HG02852 (cell line): ENCODE data around the gene BCL2L1.
A peak's percentile ranks its signal among the peaks of the same experiment; 100 is the strongest.

ENCODE experiments used
- ATAC-seq: cut with Tn5 transposase; IDR thresholded peaks from one replicate; pipeline ENCODE4 v1.9.1; 2021; ENCODE audit warnings: mild to moderate bottlenecking, moderate library complexity; ENCODE audit not compliant: unreplicated experiment

Gene BCL2L1

GRCh38 chr20:31731321-31731717, 8.7 kb upstream of the BCL2L1 start:
- no peak for ATAC-seq

DNA sequence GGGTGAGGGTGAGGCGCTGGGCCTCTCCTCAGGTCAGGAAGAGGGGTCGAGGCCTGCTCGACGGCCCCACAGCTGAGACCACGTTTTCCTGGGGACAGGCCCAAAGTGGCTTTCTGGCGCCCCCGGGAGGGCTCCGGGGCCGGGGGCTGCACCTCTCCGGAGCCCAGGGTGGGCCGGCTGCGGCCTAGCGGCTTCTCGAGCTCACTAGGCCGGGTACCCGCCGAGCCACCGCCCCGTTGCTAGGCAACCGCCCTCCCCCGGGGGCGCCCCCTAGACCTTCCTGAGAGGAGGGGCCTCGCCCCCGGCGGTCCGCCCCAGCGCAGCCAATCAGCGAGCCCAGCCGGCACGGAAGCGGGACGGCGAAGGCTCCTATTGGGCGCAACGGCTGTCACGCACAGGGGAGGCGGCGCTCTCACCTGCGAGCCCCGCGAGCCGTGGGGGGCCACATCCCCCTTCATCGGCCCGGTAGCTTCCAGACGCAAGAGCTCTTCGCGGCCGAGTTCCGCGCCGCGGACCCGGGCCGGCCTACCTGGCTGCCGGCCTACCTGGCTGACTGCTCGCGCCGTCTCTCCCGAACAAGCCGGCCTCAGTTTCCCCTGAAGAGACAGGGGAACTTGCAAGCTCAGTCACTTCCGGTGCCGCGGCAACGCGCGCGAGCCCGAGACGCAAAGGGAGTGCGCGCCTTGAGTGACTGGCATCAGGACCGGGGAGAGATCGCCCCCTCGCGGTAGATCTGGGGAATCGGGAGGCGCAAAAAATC, 831 bp upstream of the BCL2L1 start:
- ATAC-seq = peak; percentile 85

DNA sequence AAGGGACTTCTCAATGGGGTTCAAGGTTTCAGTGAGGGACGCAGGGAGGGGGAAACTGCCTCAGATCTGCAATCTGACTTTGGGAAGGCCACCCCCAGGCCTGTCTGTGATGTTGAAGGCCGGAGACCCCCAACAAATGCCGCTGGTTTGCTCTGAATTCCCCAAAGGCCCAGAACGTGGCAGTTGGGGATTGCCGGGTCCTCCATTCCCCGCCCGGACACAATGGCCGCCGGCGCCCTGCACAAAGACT, 326 bp upstream of the BCL2L1 start:
- peak; percentile 21 for ATAC-seq

- ATAC-seq = no peak
These were observed 1.0 kb downstream of the BCL2L1 start for GRCh38 chr20:31721408-31722256.

- ATAC-seq = no peak
These were observed 1.9 kb downstream of the BCL2L1 start for GRCh38 chr20:31720486-31721407.

GRCh38 chr20:31719644-31720485, 2.8 kb downstream of the BCL2L1 start:
- ATAC-seq = no peak

DNA sequence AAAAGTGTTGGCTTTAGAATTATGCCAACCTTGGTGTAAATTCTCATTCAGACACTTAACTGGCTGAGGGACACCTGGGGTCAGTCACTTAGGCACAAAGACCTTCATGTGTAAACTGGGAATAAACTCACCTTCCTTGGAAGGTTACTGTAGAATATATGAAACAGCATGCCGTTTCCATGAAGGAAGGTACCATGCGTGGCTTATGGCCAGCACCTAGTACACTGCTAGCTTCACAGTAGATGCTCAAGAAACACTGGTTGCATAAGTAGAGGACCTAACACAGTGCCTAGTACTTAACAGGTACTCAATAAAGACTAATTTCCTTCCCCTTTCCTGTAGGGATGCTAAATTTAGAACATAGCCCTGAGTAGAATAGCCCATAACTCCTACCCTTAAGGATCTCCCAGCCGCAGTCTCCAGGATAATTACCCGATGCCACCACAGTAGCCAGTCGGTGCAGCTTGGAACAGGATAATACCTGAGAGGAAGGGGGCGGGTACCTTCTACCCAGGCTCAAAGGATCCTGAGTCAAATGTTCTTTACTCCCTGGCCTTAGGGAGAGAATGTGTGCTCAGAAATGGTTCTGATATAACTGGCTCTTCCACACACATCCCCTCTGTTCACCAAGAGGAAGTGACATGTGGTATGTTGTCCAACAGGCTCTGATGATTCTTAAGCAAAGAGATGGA, 3.6 kb downstream of the BCL2L1 start:
- ATAC-seq = no peak

GRCh38 chr20:31717478-31718201, 5.0 kb downstream of the BCL2L1 start:
- ATAC-seq = peak; percentile 63

GRCh38 chr20:31716818-31717477, 5.7 kb downstream of the BCL2L1 start:
- peak; percentile 21 for ATAC-seq

GRCh38 chr20:31716351-31716750, 6.3 kb downstream of the BCL2L1 start:
- ATAC-seq = no peak

GRCh38 chr20:31715766-31716165, 6.9 kb downstream of the BCL2L1 start:
- no peak for ATAC-seq

DNA sequence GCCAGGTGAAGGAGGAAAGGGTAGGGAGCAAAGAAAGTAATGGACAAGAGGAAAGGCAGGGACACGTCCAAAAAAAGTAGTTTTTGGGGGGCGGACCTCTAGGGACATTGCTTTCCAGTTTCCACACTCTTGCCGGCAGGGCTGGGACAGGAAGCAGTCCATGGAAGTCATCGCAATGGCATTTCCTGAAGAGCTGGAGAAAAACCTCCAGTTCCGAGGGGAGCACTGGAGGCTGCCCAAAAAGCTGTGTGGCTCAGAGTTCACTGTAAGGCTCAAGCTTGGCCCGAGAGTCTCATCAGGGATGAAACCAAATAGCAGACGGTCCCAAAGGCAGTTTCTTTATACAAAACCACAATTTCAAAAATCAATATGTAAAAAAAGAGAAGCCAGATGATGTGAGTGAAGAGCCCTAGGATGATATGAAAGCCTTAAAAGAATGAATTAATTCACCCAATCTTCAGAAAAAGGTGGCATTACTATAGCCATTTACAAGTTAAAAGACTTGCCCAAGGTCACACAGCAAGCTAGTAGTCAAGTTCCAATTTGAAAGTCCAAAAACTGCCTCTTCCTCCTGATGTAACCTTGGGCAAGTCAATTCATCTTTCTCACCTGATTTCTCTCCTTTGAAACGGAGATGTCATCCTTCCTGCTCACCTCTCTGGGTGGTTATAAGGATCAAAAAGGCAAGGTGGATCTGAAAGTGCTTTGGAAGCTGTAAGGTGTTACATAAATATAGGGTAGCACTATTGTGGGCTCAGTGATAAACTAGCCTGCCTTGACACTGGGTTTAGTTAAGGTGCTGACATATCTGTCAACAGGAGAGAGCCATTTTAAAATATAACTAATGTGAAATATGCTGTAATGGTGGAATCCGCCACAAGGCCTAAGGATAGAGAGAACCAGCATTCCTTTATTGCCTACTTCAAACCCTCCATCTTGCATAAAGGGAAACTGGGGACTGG, 9.1 kb downstream of the BCL2L1 start:
- ATAC-seq = no peak

- no peak for ATAC-seq
These were observed 9.9 kb downstream of the BCL2L1 start for GRCh38 chr20:31712564-31713311.

DNA sequence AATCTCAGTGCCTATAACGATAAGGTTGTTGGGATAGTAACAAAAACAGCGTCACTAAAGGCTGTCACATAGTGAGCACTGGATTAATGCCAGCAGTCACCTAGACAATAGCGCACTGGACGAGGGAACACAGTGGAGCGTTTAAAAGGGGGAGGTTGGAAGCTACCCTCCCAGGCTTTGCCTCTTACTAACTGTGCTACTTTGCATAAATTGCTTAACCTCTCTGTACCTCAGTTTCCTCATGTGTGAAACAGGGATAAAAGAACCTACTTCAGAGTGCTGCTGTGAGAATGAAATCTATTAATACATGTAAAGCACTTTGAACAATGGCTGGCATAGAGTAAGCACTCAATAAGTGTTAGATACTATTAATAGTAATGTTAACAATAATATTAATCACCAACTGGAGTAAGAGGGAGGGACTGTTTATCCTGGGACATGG, 10.5 kb downstream of the BCL2L1 start:
- no peak for ATAC-seq

- ATAC-seq = no peak
These were observed 11.2 kb downstream of the BCL2L1 start for GRCh38 chr20:31711179-31712111.
